ENCODE results near the gene MTR.

Gene MTR

DNA sequence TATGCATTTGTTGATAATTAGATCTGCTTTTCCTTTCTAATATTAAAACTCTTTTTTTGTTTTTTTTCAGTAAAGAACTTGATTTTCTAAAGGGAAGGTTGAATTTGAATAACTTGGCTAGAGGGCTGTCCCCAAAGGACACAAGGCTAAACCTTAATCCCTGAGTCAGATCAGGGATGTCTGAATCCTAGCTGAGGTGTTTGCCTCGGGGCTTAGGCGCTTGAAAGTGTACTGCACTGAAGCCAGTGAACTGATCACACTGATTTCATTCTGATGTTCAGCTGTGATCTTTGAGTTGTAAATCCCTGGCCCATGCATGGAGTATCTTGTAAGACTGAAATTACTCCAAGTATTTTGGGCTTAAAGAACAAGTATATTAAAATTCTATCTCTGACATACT is 42.8 kb downstream of the MTR start:
- H3K4me3 ChIP-seq (ENCODE audit: low read depth, low read length) = no peak overlapping the region
- H3K36me3 ChIP-seq = peaks cover 56% of the 10 kb centered on the region
- DNase-seq = peak; percentile 81
- H3K27ac ChIP-seq = peak overlapping the region; percentile 45
- TF ChIP-seq, protein P1, sequence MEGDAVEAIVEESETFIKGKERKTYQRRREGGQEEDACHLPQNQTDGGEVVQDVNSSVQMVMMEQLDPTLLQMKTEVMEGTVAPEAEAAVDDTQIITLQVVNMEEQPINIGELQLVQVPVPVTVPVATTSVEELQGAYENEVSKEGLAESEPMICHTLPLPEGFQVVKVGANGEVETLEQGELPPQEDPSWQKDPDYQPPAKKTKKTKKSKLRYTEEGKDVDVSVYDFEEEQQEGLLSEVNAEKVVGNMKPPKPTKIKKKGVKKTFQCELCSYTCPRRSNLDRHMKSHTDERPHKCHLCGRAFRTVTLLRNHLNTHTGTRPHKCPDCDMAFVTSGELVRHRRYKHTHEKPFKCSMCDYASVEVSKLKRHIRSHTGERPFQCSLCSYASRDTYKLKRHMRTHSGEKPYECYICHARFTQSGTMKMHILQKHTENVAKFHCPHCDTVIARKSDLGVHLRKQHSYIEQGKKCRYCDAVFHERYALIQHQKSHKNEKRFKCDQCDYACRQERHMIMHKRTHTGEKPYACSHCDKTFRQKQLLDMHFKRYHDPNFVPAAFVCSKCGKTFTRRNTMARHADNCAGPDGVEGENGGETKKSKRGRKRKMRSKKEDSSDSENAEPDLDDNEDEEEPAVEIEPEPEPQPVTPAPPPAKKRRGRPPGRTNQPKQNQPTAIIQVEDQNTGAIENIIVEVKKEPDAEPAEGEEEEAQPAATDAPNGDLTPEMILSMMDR (IDR thresholded peaks at IDR 0.05; ENCODE audit: low read depth, low read length) = no peak
- no peaks in the 10 kb centered on the region for H3K9me3 ChIP-seq (ENCODE audit: severe bottlenecking)
- no peaks in the 10 kb centered on the region for H3K27me3 ChIP-seq (ENCODE audit: insufficient read depth, low read depth, severe bottlenecking)

GRCh38 chr1:236841341-236841740 is 46.2 kb downstream of the MTR start:
- H3K4me3 ChIP-seq (ENCODE audit: low read depth, low read length) = no peak overlapping the region
- H3K27ac ChIP-seq = no peak overlapping the region
- DNase-seq = no peak
- no peaks in the 10 kb centered on the region for H3K9me3 ChIP-seq (ENCODE audit: severe bottlenecking)
- TF ChIP-seq, protein P1 (IDR thresholded peaks at IDR 0.05; ENCODE audit: low read depth, low read length) = no peak
- H3K27me3 ChIP-seq (ENCODE audit: insufficient read depth, low read depth, severe bottlenecking) = no peaks in the 10 kb centered on the region
- H3K36me3 ChIP-seq = peaks cover 46% of the 10 kb centered on the region

DNA sequence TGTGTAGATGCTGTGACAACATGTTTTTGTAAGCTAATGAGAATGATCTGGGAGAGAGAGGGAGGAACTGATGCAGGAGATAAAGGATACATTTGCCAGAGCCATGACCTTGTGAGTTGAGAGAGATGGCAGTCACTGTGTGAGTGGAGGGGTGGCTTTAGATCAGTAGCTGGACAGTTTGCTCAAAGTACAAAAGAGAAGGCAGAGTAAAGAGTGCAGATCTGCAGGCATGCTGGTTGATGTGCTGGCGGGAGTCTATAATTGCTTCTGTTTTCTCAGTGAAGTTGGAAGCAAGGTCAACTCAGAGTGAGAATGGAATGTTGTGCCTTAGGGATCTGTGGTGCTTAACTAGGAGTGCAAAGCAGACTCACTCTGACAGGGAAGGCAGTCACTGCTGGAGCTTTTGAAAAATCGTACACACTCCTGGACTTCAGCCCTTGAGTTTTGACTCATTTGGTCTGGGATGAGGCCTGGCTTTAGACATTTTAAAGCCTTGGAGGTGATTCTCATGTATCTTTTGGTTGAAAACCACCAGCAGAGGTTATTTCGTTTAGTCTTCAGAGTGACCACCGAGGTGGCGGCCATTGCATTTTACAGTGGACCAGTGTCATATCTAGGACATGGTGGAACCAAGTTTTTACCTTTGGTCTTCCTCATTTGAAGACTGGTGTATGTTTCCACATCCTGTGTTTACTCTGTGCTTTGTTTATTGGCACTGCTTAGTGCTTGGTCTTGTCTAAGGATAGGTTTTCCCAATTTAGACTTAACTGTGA is 49.6 kb downstream of the MTR start:
- Histone ChIP-seq H3K27me3 (ENCODE audit: insufficient read depth, low read depth, severe bottlenecking) (no peaks in the 10 kb centered on the region), H3K4me3 (ENCODE audit: low read depth, low read length) (no peak overlapping the region), H3K36me3 (peaks cover 36% of the 10 kb centered on the region), H3K9me3 (ENCODE audit: severe bottlenecking) (no peaks in the 10 kb centered on the region), H3K27ac (no peak overlapping the region)
- DNase-seq = no peak
- TF ChIP-seq, protein P1 (IDR thresholded peaks at IDR 0.05; ENCODE audit: low read depth, low read length) = no peak

DNA sequence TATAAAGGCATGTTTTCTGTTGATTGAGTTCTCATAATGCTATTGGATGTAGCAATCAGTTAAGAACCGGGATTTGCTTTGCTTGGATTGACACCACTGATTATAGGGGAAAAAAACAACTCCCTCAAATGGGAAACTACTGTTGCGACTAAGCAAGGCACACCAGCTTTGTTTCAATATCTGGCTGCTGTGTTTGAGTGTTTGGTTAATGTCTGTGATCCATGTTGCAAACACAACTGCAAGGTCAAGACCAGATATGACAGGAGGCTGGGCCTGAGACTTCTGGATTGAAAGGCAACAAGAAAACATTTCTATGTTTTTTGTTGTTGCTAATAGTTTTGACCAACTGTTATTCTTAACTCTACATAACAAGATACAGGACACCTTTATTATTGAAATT is 50.7 kb downstream of the MTR start:
- TF ChIP-seq, protein P1 (IDR thresholded peaks at IDR 0.05; ENCODE audit: low read depth, low read length) = no peak
- no peak for DNase-seq
- Histone ChIP-seq H3K27ac (no peak overlapping the region), H3K4me3 (ENCODE audit: low read depth, low read length) (no peak overlapping the region), H3K36me3 (peaks cover 31% of the 10 kb centered on the region), H3K9me3 (ENCODE audit: severe bottlenecking) (no peaks in the 10 kb centered on the region), H3K27me3 (ENCODE audit: insufficient read depth, low read depth, severe bottlenecking) (no peaks in the 10 kb centered on the region)

GRCh38 chr1:236848274-236848923 is 53.3 kb downstream of the MTR start:
- no peaks in the 10 kb centered on the region for H3K9me3 ChIP-seq (ENCODE audit: severe bottlenecking)
- H3K27me3 ChIP-seq (ENCODE audit: insufficient read depth, low read depth, severe bottlenecking) = no peaks in the 10 kb centered on the region
- no peak overlapping the region for H3K4me3 ChIP-seq (ENCODE audit: low read depth, low read length)
- no peak for DNase-seq
- TF ChIP-seq, protein P1 (IDR thresholded peaks at IDR 0.05; ENCODE audit: low read depth, low read length) = no peak
- H3K27ac ChIP-seq = no peak overlapping the region
- peaks cover 46% of the 10 kb centered on the region for H3K36me3 ChIP-seq

Measured in WERI-Rb-1 (cell line).